HG02642 (cell line): Measurements from ENCODE around the gene S100PBP.
"Not testable (repeated sequence)": the region's sequence is repeated elsewhere in the genome, so short reads cannot be mapped to it uniquely, and the experiment has no call there.

ENCODE experiments used
- ATAC-seq: cut with Tn5 transposase; IDR thresholded peaks from one replicate; pipeline ENCODE4 v1.9.1; 2021; ENCODE audit warnings: mild to moderate bottlenecking; ENCODE audit not compliant: unreplicated experiment, poor library complexity

S100PBP gene

DNA sequence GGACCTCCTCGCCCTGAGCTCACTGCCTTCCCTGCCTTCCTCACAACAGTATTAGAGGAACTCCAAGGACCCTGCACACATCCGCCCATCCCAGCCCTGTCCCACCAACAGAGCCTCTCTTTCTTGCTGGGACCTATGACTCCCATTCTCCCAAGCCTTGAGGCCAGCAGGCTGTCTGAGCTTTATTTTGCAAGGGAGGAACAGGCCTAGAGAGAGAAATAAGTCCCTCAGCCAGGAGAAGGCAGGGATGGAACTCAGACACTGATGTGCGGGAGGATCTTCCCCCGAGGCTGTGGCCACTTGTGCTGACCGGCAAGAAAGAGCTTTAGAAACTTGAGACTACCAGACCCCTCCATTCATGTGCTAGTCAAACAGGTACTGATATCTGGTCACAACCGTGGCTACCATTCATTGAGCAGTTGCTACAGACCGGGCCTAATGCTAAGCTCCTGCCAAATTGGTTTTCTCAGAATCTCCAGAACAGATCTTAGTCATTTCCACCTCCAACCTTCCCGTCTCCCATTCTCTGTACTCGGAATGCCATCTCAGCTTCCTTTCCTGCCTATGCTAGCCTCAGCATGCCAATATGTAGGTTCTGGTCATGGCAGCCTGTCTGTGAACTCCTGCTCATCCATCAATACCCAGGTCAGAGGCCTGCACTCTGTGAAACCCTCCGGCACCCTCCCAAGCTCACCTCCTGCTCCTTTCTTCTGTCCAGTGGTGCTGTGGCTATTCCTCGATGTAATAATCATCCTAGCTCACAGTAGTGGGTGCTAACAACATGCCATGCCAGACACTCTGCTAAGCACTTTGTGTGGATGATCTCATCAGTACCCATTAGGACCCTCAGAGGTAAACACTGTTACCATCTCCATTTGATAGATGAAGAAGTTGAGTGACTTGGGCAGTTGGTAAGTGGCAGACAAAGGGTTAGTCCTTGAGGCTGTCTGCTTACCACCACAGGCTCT, 79.9 kb downstream of the S100PBP start:
- ATAC-seq, result no peak

DNA sequence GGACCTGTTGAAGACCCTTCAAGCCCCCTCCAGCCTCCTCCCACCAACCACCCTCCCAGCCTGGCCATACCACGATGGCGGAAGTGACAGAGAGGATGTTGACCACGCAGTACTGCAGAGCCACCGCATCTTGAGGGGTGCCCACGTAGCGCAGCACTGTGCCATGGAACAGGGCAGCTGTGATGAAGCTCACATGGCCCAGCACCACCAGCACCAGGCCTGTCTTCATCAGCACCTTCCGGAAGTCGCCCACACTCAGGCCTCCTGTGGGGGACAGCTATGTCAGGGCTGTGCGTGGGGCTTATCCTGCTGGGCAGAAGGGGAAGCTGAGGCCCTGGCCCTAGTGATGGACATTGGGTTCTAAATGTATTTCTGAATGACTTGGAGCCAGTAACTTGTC, 80.6 kb downstream of the S100PBP start:
- no peak for ATAC-seq

GRCh38 chr1:32898958-32899357, 81.5 kb downstream of the S100PBP start:
- ATAC-seq, result no peak

- no peak for ATAC-seq
These were observed 82.3 kb downstream of the S100PBP start for GRCh38 chr1:32899586-32900296.

DNA sequence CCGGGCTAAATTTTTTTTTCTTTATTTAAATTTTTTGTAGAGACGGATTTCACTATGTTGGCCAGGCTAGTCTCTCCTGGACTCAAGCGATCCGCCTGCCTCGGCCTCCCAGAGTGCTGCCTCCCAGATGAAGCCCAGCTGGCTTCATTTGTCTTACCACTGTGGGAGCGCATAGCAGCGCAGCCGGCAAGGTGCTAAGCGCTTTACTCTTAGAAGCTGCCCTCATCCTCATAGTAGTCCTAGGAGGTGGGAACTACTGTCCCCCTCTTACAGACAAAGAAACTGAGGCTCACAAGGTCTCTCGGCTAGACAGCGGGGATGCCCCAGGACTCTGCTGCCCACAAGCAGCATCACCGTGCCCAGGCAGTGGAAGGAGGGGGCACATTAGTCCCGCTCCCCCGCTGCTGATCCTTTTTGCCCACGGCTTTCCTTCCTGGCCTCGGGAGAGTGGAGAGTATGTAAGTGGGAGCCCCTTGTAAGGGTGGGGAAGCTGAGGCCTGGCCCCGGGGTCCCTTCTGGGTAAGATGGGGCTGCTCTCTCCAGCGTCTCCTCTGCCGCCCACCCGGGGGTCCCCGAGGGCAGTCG, 83.0 kb downstream of the S100PBP start:
- ATAC-seq, result no peak

DNA sequence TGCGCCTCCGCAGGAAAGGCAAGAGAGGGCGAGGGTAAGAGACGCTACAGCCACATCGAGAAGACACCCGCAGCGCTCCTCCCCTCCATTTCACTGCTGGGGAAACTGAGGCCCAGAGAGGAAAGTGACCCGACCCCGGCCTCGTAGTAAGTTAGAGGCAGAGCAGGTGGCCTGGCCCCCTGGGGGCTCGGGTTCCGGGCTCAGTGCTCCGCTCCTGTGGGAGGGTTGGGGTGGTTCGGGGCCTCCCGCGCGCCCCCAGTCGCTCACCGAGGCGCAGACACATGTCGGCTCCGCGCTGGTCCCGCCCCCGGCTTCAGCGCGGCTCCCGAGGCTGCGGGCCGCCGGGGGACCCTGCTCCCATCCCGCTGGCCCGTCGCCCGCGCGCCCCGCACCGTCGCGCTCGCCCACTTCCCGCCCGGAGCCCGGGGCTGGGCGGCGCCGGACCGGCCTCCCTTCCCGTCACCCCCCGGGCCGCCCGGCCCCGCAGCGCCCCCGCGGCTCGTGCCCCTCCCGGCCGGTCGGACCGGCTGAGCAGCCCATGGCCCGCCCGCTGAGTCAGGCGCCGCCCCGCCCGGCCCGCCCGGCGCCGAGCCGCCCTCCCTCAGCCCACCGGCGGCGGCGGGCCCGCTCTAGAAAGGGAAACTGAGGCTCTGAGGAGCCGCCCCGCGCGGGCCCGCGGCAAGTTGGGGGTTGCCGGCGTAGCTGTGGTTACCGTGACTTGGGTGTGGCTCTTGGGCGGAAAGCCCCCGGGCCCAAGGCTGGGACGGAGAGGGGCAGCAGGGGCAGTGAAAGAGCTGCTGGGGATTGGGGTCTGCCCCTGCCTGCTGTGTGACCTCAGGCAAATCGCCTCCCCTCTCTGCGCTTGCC, 83.7 kb downstream of the S100PBP start, which contains the start of gene TMEM54:
TSS of gene TMEM54 (minus strand) at position 434 of the 867 bp plus-strand sequence. CDS start at position 283, 151 bp downstream.
- ATAC-seq, result no peak

GRCh38 chr1:32901823-32902534, 84.5 kb downstream of the S100PBP start:
- no peak for ATAC-seq

DNA sequence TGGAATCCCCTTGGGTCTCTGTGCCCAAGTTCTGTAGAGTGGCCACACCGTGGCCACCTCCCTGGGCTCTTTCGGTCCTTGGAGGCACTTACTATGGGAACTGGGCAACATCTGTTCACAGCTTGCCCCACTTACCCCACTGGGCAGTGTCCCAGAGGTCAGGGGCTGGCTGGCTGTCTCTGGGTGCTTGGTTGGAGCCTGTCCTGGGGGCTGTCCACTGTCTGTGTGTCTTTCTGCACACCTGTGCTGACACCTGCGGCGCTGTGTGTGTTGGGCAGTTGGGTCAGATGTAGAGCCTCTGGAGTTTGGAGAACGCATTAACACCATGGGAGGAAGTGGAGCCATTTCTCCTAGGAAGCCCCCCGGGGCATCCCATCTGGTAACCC, 85.1 kb downstream of the S100PBP start:
- ATAC-seq, result no peak

DNA sequence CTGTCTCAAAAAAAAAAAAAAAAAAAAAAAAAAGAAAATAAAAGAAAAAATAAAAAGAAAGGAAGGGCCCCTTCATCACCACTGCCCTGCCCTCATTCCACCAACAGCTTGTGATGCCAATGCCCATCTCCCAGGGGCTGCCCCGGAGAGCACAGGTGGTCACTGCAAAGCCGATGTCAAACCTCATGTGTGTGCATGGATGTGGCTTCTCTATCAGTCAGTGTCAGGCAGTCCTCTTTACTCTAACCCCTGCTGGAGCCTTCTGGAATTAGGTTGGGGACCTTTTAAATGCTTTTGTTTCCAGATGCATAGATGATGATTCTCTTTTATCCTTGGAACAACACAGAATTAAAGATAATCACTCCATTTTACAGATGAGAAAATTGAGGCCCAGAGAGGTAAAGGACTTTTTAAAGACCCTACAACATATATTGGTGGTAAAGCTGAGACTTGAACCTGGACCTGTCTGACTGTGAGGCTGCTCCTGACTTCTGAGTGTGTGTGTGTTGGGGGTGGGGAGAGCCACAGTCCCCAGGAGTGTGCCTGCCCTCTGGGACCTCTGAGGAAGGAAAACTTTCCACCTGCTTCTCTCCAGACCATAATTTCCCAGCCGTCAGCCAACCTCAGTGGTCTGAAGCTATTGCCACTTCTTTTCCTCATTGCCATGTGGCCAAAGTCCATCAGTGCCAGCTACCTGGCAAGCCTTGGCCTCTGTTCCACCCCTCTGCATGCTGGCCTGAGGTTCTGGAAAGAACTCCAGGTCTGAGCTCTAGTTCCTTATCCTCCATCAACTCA, 86.7 kb downstream of the S100PBP start:
- no peak for ATAC-seq

- no peak for ATAC-seq
These were observed 87.3 kb downstream of the S100PBP start for GRCh38 chr1:32904797-32905196.

DNA sequence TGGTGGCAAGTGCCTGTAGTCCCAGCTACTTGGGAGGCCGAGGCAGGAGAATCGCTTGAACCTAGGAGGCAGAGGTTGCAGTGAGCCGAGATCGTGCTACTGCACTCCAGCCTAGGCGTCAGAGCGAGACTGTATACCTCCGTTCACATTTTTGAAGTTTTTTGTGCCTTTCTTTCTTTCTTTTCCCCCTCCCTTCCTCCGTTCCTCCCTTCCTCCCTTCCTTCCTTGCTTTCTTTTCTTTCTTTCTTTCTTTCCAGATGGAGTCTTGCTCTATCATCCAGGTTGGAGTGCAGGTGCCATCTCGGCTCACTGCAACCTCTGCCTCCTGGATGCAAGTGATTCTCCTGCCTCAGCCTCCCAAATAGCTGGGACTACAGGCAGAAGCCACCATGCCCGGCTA, 88.1 kb downstream of the S100PBP start:
- not testable (repeated sequence) for ATAC-seq

GRCh38 chr1:32906654-32907053, 89.2 kb downstream of the S100PBP start:
- ATAC-seq, result no peak

GRCh38 chr1:32907435-32907834, 90.0 kb downstream of the S100PBP start:
- ATAC-seq, result no peak
